Measurements from ENCODE around the gene DLGAP4.

DLGAP4 gene

GRCh38 chr20:36482044-36482473 lies 175.9 kb downstream of the DLGAP4 start:
- H3K4me1 ChIP-seq (ENCODE audit: control insufficient read depth in 1 of 2, insufficient read depth in 2 of 2, low read length in 2 of 2): peaks cover 26 to 78% of the 10 kb centered on the region in 2 donors
- no peak overlapping the region for H3K4me3 ChIP-seq (ENCODE audit: low read depth in 1 of 2, low read length in 2 of 2)
- no peaks in the 10 kb centered on the region for H3K27me3 ChIP-seq (ENCODE audit: low read depth, low read length)
- H3K36me3 ChIP-seq (ENCODE audit: control insufficient read depth in 1 of 2, insufficient read depth in 2 of 2, low read length in 2 of 2): peaks cover 0 to 3% of the 10 kb centered on the region in 2 donors
- no peaks in the 10 kb centered on the region for H3K9me3 ChIP-seq (ENCODE audit: control insufficient read depth in 1 of 2, low read length in 2 of 2)
- no peak overlapping the region for H3K27ac ChIP-seq (ENCODE audit: low read length)

GRCh38 chr20:36483209-36483918 lies 177.2 kb downstream of the DLGAP4 start:
- peaks cover 0 to 3% of the 10 kb centered on the region in 2 donors for H3K36me3 ChIP-seq (ENCODE audit: control insufficient read depth in 1 of 2, insufficient read depth in 2 of 2, low read length in 2 of 2)
- H3K9me3 ChIP-seq (ENCODE audit: control insufficient read depth in 1 of 2, low read length in 2 of 2): no peaks in the 10 kb centered on the region
- peak overlapping the region; percentile 5 for H3K27ac ChIP-seq (ENCODE audit: low read length)
- no peaks in the 10 kb centered on the region for H3K27me3 ChIP-seq (ENCODE audit: low read depth, low read length)
- H3K4me1 ChIP-seq (ENCODE audit: control insufficient read depth in 1 of 2, insufficient read depth in 2 of 2, low read length in 2 of 2): peaks cover 26 to 78% of the 10 kb centered on the region in 2 donors
- no peak overlapping the region for H3K4me3 ChIP-seq (ENCODE audit: low read depth in 1 of 2, low read length in 2 of 2)

- H3K36me3 ChIP-seq (ENCODE audit: control insufficient read depth in 1 of 2, insufficient read depth in 2 of 2, low read length in 2 of 2): peaks cover 0 to 3% of the 10 kb centered on the region in 2 donors
- H3K9me3 ChIP-seq (ENCODE audit: control insufficient read depth in 1 of 2, low read length in 2 of 2): no peaks in the 10 kb centered on the region
- H3K4me1 ChIP-seq (ENCODE audit: control insufficient read depth in 1 of 2, insufficient read depth in 2 of 2, low read length in 2 of 2): peaks cover 26 to 73% of the 10 kb centered on the region in 2 donors
- H3K27me3 ChIP-seq (ENCODE audit: low read depth, low read length): no peaks in the 10 kb centered on the region
- no peak overlapping the region for H3K4me3 ChIP-seq (ENCODE audit: low read depth in 1 of 2, low read length in 2 of 2)
- H3K27ac ChIP-seq (ENCODE audit: low read length): peak overlapping the region; percentile 5
Measured at GRCh38 chr20:36483919-36484808, 178.0 kb downstream of the DLGAP4 start.

- Histone ChIP-seq H3K9me3 (ENCODE audit: control insufficient read depth in 1 of 2, low read length in 2 of 2) (no peaks in the 10 kb centered on the region), H3K36me3 (ENCODE audit: control insufficient read depth in 1 of 2, insufficient read depth in 2 of 2, low read length in 2 of 2) (peaks cover 0 to 3% of the 10 kb centered on the region in 2 donors), H3K27ac (ENCODE audit: low read length) (no peak overlapping the region), H3K4me3 (ENCODE audit: low read depth in 1 of 2, low read length in 2 of 2) (no peak overlapping the region), H3K4me1 (ENCODE audit: control insufficient read depth in 1 of 2, insufficient read depth in 2 of 2, low read length in 2 of 2) (peaks cover 26 to 66% of the 10 kb centered on the region in 2 donors), H3K27me3 (ENCODE audit: low read depth, low read length) (no peaks in the 10 kb centered on the region)
Measured at GRCh38 chr20:36485286-36485685, 179.1 kb downstream of the DLGAP4 start.

- Histone ChIP-seq H3K27ac (ENCODE audit: low read length) (no peak overlapping the region), H3K36me3 (ENCODE audit: control insufficient read depth in 1 of 2, insufficient read depth in 2 of 2, low read length in 2 of 2) (no peaks in the 10 kb centered on the region), H3K4me1 (ENCODE audit: control insufficient read depth in 1 of 2, insufficient read depth in 2 of 2, low read length in 2 of 2) (peaks cover 21 to 59% of the 10 kb centered on the region in 2 donors), H3K27me3 (ENCODE audit: low read depth, low read length) (no peaks in the 10 kb centered on the region), H3K9me3 (ENCODE audit: control insufficient read depth in 1 of 2, low read length in 2 of 2) (no peaks in the 10 kb centered on the region), H3K4me3 (ENCODE audit: low read depth in 1 of 2, low read length in 2 of 2) (no peak overlapping the region)
Measured at GRCh38 chr20:36487069-36487468, 180.9 kb downstream of the DLGAP4 start.

- Histone ChIP-seq H3K27ac (ENCODE audit: low read length) (no peak overlapping the region), H3K4me1 (ENCODE audit: control insufficient read depth in 1 of 2, insufficient read depth in 2 of 2, low read length in 2 of 2) (peaks cover 13 to 59% of the 10 kb centered on the region in 2 donors), H3K4me3 (ENCODE audit: low read depth in 1 of 2, low read length in 2 of 2) (no peak overlapping the region), H3K27me3 (ENCODE audit: low read depth, low read length) (no peaks in the 10 kb centered on the region), H3K36me3 (ENCODE audit: control insufficient read depth in 1 of 2, insufficient read depth in 2 of 2, low read length in 2 of 2) (no peaks in the 10 kb centered on the region), H3K9me3 (ENCODE audit: control insufficient read depth in 1 of 2, low read length in 2 of 2) (no peaks in the 10 kb centered on the region)
Measured at GRCh38 chr20:36490191-36490590, 184.1 kb downstream of the DLGAP4 start.

GRCh38 chr20:36491901-36492617 lies 185.9 kb downstream of the DLGAP4 start:
- H3K4me1 ChIP-seq (ENCODE audit: control insufficient read depth in 1 of 2, insufficient read depth in 2 of 2, low read length in 2 of 2): peaks cover 13 to 41% of the 10 kb centered on the region in 2 donors
- no peak overlapping the region for H3K4me3 ChIP-seq (ENCODE audit: low read depth in 1 of 2, low read length in 2 of 2)

GRCh38 chr20:36493051-36493800 lies 187.1 kb downstream of the DLGAP4 start:
- peak overlapping the region; percentile 51 for H3K27ac ChIP-seq (ENCODE audit: low read length)
- peaks cover 13 to 36% of the 10 kb centered on the region in 2 donors for H3K4me1 ChIP-seq (ENCODE audit: control insufficient read depth in 1 of 2, insufficient read depth in 2 of 2, low read length in 2 of 2)
- H3K36me3 ChIP-seq (ENCODE audit: control insufficient read depth in 1 of 2, insufficient read depth in 2 of 2, low read length in 2 of 2): peaks cover 20 to 22% of the 10 kb centered on the region in 2 donors
- H3K9me3 ChIP-seq (ENCODE audit: control insufficient read depth in 1 of 2, low read length in 2 of 2): no peaks in the 10 kb centered on the region
- no peaks in the 10 kb centered on the region for H3K27me3 ChIP-seq (ENCODE audit: low read depth, low read length)
- H3K4me3 ChIP-seq (ENCODE audit: low read depth in 1 of 2, low read length in 2 of 2): peak overlapping the region in 1 of 2 donors; percentile 0

More at GRCh38 chr20:36491901-36492617, 185.9 kb downstream of the DLGAP4 start:
- Histone ChIP-seq H3K27me3 (ENCODE audit: low read depth, low read length) (no peaks in the 10 kb centered on the region), H3K9me3 (ENCODE audit: control insufficient read depth in 1 of 2, low read length in 2 of 2) (no peaks in the 10 kb centered on the region), H3K36me3 (ENCODE audit: control insufficient read depth in 1 of 2, insufficient read depth in 2 of 2, low read length in 2 of 2) (peaks cover 9 to 10% of the 10 kb centered on the region in 2 donors), H3K27ac (ENCODE audit: low read length) (peak overlapping the region; percentile 48)

GRCh38 chr20:36493801-36494114 lies 187.6 kb downstream of the DLGAP4 start:
- Histone ChIP-seq H3K9me3 (ENCODE audit: control insufficient read depth in 1 of 2, low read length in 2 of 2) (no peaks in the 10 kb centered on the region), H3K4me3 (ENCODE audit: low read depth in 1 of 2, low read length in 2 of 2) (no peak overlapping the region), H3K27ac (ENCODE audit: low read length) (peak overlapping the region; percentile 13), H3K4me1 (ENCODE audit: control insufficient read depth in 1 of 2, insufficient read depth in 2 of 2, low read length in 2 of 2) (peaks cover 13 to 36% of the 10 kb centered on the region in 2 donors), H3K27me3 (ENCODE audit: low read depth, low read length) (no peaks in the 10 kb centered on the region), H3K36me3 (ENCODE audit: control insufficient read depth in 1 of 2, insufficient read depth in 2 of 2, low read length in 2 of 2) (peaks cover 25 to 27% of the 10 kb centered on the region in 2 donors)

- H3K9me3 ChIP-seq (ENCODE audit: control insufficient read depth in 1 of 2, low read length in 2 of 2): no peaks in the 10 kb centered on the region
- peaks cover 43 to 56% of the 10 kb centered on the region in 2 donors for H3K36me3 ChIP-seq (ENCODE audit: control insufficient read depth in 1 of 2, insufficient read depth in 2 of 2, low read length in 2 of 2)
- H3K27me3 ChIP-seq (ENCODE audit: low read depth, low read length): no peaks in the 10 kb centered on the region
- H3K27ac ChIP-seq (ENCODE audit: low read length): no peak overlapping the region
- no peak overlapping the region for H3K4me3 ChIP-seq (ENCODE audit: low read depth in 1 of 2, low read length in 2 of 2)
- peaks cover 7 to 26% of the 10 kb centered on the region in 2 donors for H3K4me1 ChIP-seq (ENCODE audit: control insufficient read depth in 1 of 2, insufficient read depth in 2 of 2, low read length in 2 of 2)
Measured at GRCh38 chr20:36496707-36497669, 190.8 kb downstream of the DLGAP4 start.
